DND-41 (cell line): Measurements from ENCODE around the gene SMARCC1.

ENCODE experiments used
- ATAC-seq: fragments of 200-7000 bp; cut with Tn5 transposase; 3 replicates; pipeline ENCODE4 v1.9.1; 2021; ENCODE audit warnings: low read depth; ENCODE audit not compliant: insufficient read depth
- DNase-seq: peaks from one replicate; pipeline ENCODE4 v3.0.0-alpha.2; 2020
- H2AFZ ChIP-seq: 2 replicates; pipeline ENCODE4 v1.6.0; 2012; ENCODE audit warnings: low read depth, low read length
- H3K27ac ChIP-seq: 2 replicates; pipeline ENCODE4 v1.5.1; 2012; ENCODE audit warnings: low read length, inconsistent platforms
- H3K27me3 ChIP-seq: fragments of 200-600 bp; sonication (generic); 2 replicates; pipeline ENCODE4 v1.6.0; 2012; ENCODE audit warnings: low read length, mild to moderate bottlenecking, inconsistent platforms; ENCODE audit not compliant: insufficient read depth, poor library complexity
- H3K36me3 ChIP-seq: 2 replicates; pipeline ENCODE4 v1.5.1; 2012; ENCODE audit warnings: low read length, inconsistent platforms; ENCODE audit not compliant: insufficient read depth
- H3K4me1 ChIP-seq: 2 replicates; pipeline ENCODE4 v1.5.1; 2012; ENCODE audit warnings: mild to moderate bottlenecking, low read length; ENCODE audit not compliant: insufficient read depth
- H3K4me2 ChIP-seq: 2 replicates; pipeline ENCODE4 v1.6.0; 2012; ENCODE audit warnings: mild to moderate bottlenecking, moderate library complexity, low read length, inconsistent platforms; ENCODE audit not compliant: insufficient read depth
- H3K4me3 ChIP-seq, 2 experiments: fragments of 200-600 bp in 1 of 2; shearing (Covaris generic) in 1 of 2; 2 replicates each; pipeline ENCODE4 v1.5.1; 2012 to 2016; ENCODE audit warnings: inconsistent platforms in 2 of 2, low read length in 2 of 2, mild to moderate bottlenecking in 2 of 2, low read depth in 1 of 2, moderate library complexity in 1 of 2
- H3K79me2 ChIP-seq: 2 replicates; pipeline ENCODE4 v1.6.0; 2012; ENCODE audit warnings: low read length, inconsistent platforms; ENCODE audit not compliant: insufficient read depth
- H3K9ac ChIP-seq: 2 replicates; pipeline ENCODE4 v1.6.0; 2012; ENCODE audit warnings: low read depth, mild to moderate bottlenecking, inconsistent platforms, low read length, moderate library complexity
- H3K9me3 ChIP-seq: 2 replicates; pipeline ENCODE4 v1.5.1; 2012; ENCODE audit warnings: low read length, moderate library complexity, mild to moderate bottlenecking, inconsistent platforms; ENCODE audit not compliant: insufficient read depth, severe bottlenecking
- H4K20me1 ChIP-seq: 2 replicates; pipeline ENCODE4 v1.6.0; 2012; ENCODE audit warnings: low read length; ENCODE audit not compliant: insufficient read depth
- CTCF ChIP-seq: IDR thresholded peaks from 2 replicates; pipeline ENCODE4 v1.5.1; 2012; ENCODE audit warnings: borderline replicate concordance, low read length, moderate library complexity, mild to moderate bottlenecking; ENCODE audit not compliant: poor library complexity, severe bottlenecking; ENCODE audit errors: extremely low read depth
- EZH2 ChIP-seq: IDR thresholded peaks from 3 replicates; pipeline ENCODE4 v1.6.1; 2012; ENCODE audit warnings: borderline replicate concordance, low read depth, mild to moderate bottlenecking, moderate library complexity, low read length, inconsistent platforms; ENCODE audit not compliant: severe bottlenecking

SMARCC1 gene

GRCh38 chr3:47578691-47579632 lies 202.7 kb downstream of the SMARCC1 start, which contains the start of gene CSPG5:
Gene CSPG5 (minus strand): TSS chr3:47578865. CDS start chr3:47578693, 172 bp downstream.
- Histone ChIP-seq H3K27me3 (no peaks in the 10 kb centered on the region), H4K20me1 (0 out of 2 replicates have a peak, but pooled peaks cover 10% of the 10 kb centered on the region), H3K4me3 (no peak within 1 kb of the TSS), H3K4me2 (no peak within 1 kb of the TSS), H3K79me2 (no peaks in the 10 kb centered on the region), H3K9me3 (no peaks in the 10 kb centered on the region), H2AFZ (no peak within 1 kb of the TSS), H3K4me1 (no peaks in the 10 kb centered on the region), H3K9ac (no peak within 1 kb of the TSS), H3K36me3 (no peaks in the 10 kb centered on the region), H3K27ac (no peak within 1 kb of the TSS)
- DNase-seq: no peak
- TF ChIP-seq EZH2 (no peak), CTCF (no peak)
- no peak for ATAC-seq

GRCh38 chr3:47578119-47578632 lies 203.5 kb downstream of the SMARCC1 start:
- ATAC-seq (no peak), DNase-seq (no peak)
- H3K79me2 ChIP-seq: no peaks in the 10 kb centered on the region
- H2AFZ ChIP-seq: no peak overlapping the region
- 0 out of 2 replicates have a peak, but pooled peaks cover 10% of the 10 kb centered on the region for H4K20me1 ChIP-seq
- H3K4me2 ChIP-seq: no peak overlapping the region
- no peaks in the 10 kb centered on the region for H3K27me3 ChIP-seq
- no peaks in the 10 kb centered on the region for H3K36me3 ChIP-seq
- TF ChIP-seq EZH2: no peak
- no peak for TF ChIP-seq CTCF
- H3K4me3 ChIP-seq: no peak overlapping the region
- H3K9ac ChIP-seq: no peak overlapping the region
- no peaks in the 10 kb centered on the region for H3K9me3 ChIP-seq
- H3K4me1 ChIP-seq: no peaks in the 10 kb centered on the region
- no peak overlapping the region for H3K27ac ChIP-seq

- Histone ChIP-seq H3K27ac (no peak overlapping the region), H4K20me1 (0 out of 2 replicates have a peak, but pooled peaks cover 10% of the 10 kb centered on the region), H3K4me2 (no peak overlapping the region), H3K79me2 (no peaks in the 10 kb centered on the region), H3K4me3 (no peak overlapping the region), H3K36me3 (no peaks in the 10 kb centered on the region), H3K9ac (no peak overlapping the region), H3K9me3 (no peaks in the 10 kb centered on the region), H3K27me3 (no peaks in the 10 kb centered on the region), H2AFZ (no peak overlapping the region), H3K4me1 (no peaks in the 10 kb centered on the region)
- no peak for TF ChIP-seq CTCF
- no peak for TF ChIP-seq EZH2
- ATAC-seq (no peak), DNase-seq (no peak)
Measured at GRCh38 chr3:47577583-47578118, 204.0 kb downstream of the SMARCC1 start.
